Astrocyte (in vitro differentiated cells and primary cell): ENCODE results near the gene XRCC5. TPM values are rescaled to one million over a fixed set of nuclear protein-coding genes. Genes with fewer than 3 reads are reported as not detected.

ENCODE experiments used
- DNase-seq: peaks from one replicate; pipeline ENCODE4 v3.0.0-alpha.2; 2010; ENCODE audit warnings: low read depth
- FAIRE-seq: peaks from 2 replicates; lab custom pipeline; 2011; peaks lifted over from hg19 to GRCh38; lab: Jason Lieb, UNC
- H2AFZ ChIP-seq: 2 replicates; pipeline ENCODE4 v1.6.0; 2012; ENCODE audit warnings: low read depth, low read length, inconsistent platforms
- H3K27ac ChIP-seq: 2 replicates; pipeline ENCODE4 v1.5.1; 2011; ENCODE audit warnings: low read depth, low read length, inconsistent platforms
- H3K27me3 ChIP-seq: 2 replicates; pipeline ENCODE4 v1.6.0; 2011; ENCODE audit warnings: low read length, inconsistent platforms; ENCODE audit not compliant: insufficient read depth
- H3K36me3 ChIP-seq: 2 replicates; pipeline ENCODE4 v1.5.1; 2011; ENCODE audit warnings: low read length, inconsistent platforms; ENCODE audit not compliant: insufficient read depth
- H3K4me1 ChIP-seq: 2 replicates; pipeline ENCODE4 v1.5.1; 2011; ENCODE audit warnings: low read length, inconsistent platforms; ENCODE audit not compliant: insufficient read depth
- H3K4me2 ChIP-seq: 2 replicates; pipeline ENCODE4 v1.6.0; 2012; ENCODE audit warnings: low read length, inconsistent platforms
- H3K4me3 ChIP-seq: 2 replicates; pipeline ENCODE4 v1.5.1; 2011; ENCODE audit warnings: low read depth, mild to moderate bottlenecking, low read length, inconsistent platforms; ENCODE audit not compliant: insufficient read depth
- H3K79me2 ChIP-seq: 2 replicates; pipeline ENCODE4 v1.6.0; 2012; ENCODE audit warnings: mild to moderate bottlenecking, low read length, inconsistent platforms; ENCODE audit not compliant: insufficient read depth
- H3K9ac ChIP-seq: 2 replicates; pipeline ENCODE4 v1.6.0; 2012; ENCODE audit warnings: mild to moderate bottlenecking, low read length, inconsistent platforms
- H3K9me3 ChIP-seq: 2 replicates; pipeline ENCODE4 v1.5.1; 2012; ENCODE audit warnings: low read depth, mild to moderate bottlenecking, low read length, inconsistent platforms; ENCODE audit not compliant: insufficient read depth
- H4K20me1 ChIP-seq: 2 replicates; pipeline ENCODE4 v1.6.0; 2012; ENCODE audit warnings: low read length, inconsistent platforms; ENCODE audit not compliant: insufficient read depth
- H3K27ac Mint-ChIP-seq: one replicate; pipeline ENCODE4 v1.8.0; 2021; ENCODE audit warnings: mild to moderate bottlenecking, mixed read lengths; ENCODE audit not compliant: unreplicated experiment
- H3K27me3 Mint-ChIP-seq: one replicate; pipeline ENCODE4 v1.8.0; 2021; ENCODE audit warnings: low read depth, mixed read lengths; ENCODE audit not compliant: unreplicated experiment
- H3K36me3 Mint-ChIP-seq: one replicate; pipeline ENCODE4 v1.8.0; 2021; ENCODE audit warnings: low read depth, mixed read lengths; ENCODE audit not compliant: unreplicated experiment
- H3K4me1 Mint-ChIP-seq: one replicate; pipeline ENCODE4 v1.8.0; 2021; ENCODE audit warnings: low read depth, mixed read lengths; ENCODE audit not compliant: unreplicated experiment
- H3K4me3 Mint-ChIP-seq: one replicate; pipeline ENCODE4 v1.8.0; 2021; ENCODE audit warnings: mild to moderate bottlenecking, moderate library complexity, mixed read lengths; ENCODE audit not compliant: unreplicated experiment
- H3K9me3 Mint-ChIP-seq: one replicate; pipeline ENCODE4 v1.8.0; 2021; ENCODE audit warnings: mild to moderate bottlenecking, mixed read lengths; ENCODE audit not compliant: unreplicated experiment
- EZH2 ChIP-seq: IDR thresholded peaks from 2 replicates; pipeline ENCODE4 v1.6.1; 2012; ENCODE audit warnings: mild to moderate bottlenecking, low read length, inconsistent platforms; ENCODE audit not compliant: insufficient read depth
- total RNA-seq: library from RNA; stranded (reverse); gene quantifications from 2 replicates; pipeline ENCODE4 v1.2.1, GENCODE V29; 2021
- TF ChIP-seq, protein P1 (sequence below): IDR thresholded peaks from 2 replicates; pipeline ENCODE4 v1.5.1; 2011; ENCODE audit warnings: low read depth, mild to moderate bottlenecking, inconsistent platforms, low read length, moderate library complexity; ENCODE audit not compliant: insufficient read depth

The XRCC5 gene
- total RNA-seq, 1 donor from 2014 or later = 249 TPM

GRCh38 chr2:216070195-216070594 lies 39.0 kb upstream of the XRCC5 start:
- no peak overlapping the region for H2AFZ ChIP-seq
- no peak for FAIRE-seq

DNA sequence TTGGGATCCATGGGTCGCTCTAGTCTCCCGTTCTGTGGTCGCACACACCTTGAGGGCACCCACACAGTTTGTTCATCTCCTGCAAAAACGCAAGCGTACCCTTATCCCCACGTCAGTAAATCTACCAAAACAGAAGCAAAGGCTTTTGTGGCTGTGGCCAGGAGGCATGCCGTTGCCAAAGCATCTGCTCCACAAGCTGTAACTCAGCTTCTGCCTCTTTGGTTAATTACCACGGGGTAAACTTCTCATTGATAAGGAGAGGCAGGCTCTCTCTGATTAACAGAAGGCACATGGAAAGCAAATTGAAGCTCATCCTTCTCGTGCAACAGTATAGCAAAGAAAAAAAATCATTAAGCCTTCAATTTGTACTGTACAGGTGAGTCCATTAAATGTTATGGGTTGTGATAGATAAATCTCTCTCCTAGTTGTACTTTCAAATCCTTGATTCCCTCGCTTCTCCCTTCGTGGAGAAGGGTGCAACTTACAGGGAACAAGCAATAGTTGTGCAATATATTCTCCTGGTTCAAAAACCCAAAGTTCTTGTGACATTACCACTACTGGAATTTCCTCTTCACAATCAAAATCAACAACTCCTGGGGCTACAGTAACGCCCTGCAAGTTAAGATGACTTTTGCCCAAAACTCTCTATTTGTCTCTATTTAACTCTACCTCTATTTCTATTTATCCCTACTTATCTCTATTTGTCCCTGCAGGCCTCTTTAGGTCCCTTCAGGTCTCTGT lies 37.9 kb upstream of the XRCC5 start:
- no peak for FAIRE-seq
- H3K4me2 ChIP-seq = no peak overlapping the region
- peaks cover 5% of the 10 kb centered on the region for H3K4me1 Mint-ChIP-seq

More at GRCh38 chr2:216070195-216070594, 39.0 kb upstream of the XRCC5 start:
- Mint-ChIP-seq H3K27ac (no peak overlapping the region), H3K4me1 (peaks cover 9% of the 10 kb centered on the region), H3K27me3 (no peaks in the 10 kb centered on the region), H3K36me3 (peaks cover 1% of the 10 kb centered on the region), H3K9me3 (no peaks in the 10 kb centered on the region), H3K4me3 (no peak overlapping the region)
- H3K9ac ChIP-seq = no peak overlapping the region
- H3K4me2 ChIP-seq = no peak overlapping the region
- no peak overlapping the region for H3K4me3 ChIP-seq
- peaks cover 12% of the 10 kb centered on the region for H3K4me1 ChIP-seq
- TF ChIP-seq, protein P1, sequence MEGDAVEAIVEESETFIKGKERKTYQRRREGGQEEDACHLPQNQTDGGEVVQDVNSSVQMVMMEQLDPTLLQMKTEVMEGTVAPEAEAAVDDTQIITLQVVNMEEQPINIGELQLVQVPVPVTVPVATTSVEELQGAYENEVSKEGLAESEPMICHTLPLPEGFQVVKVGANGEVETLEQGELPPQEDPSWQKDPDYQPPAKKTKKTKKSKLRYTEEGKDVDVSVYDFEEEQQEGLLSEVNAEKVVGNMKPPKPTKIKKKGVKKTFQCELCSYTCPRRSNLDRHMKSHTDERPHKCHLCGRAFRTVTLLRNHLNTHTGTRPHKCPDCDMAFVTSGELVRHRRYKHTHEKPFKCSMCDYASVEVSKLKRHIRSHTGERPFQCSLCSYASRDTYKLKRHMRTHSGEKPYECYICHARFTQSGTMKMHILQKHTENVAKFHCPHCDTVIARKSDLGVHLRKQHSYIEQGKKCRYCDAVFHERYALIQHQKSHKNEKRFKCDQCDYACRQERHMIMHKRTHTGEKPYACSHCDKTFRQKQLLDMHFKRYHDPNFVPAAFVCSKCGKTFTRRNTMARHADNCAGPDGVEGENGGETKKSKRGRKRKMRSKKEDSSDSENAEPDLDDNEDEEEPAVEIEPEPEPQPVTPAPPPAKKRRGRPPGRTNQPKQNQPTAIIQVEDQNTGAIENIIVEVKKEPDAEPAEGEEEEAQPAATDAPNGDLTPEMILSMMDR = no peak
- no peak for TF ChIP-seq EZH2
- H4K20me1 ChIP-seq = no peaks in the 10 kb centered on the region
- no peaks in the 10 kb centered on the region for H3K27me3 ChIP-seq
- H3K36me3 ChIP-seq = no peaks in the 10 kb centered on the region
- H3K27ac ChIP-seq = no peak overlapping the region
- H3K79me2 ChIP-seq = no peaks in the 10 kb centered on the region
- H3K9me3 ChIP-seq = no peaks in the 10 kb centered on the region
- no peak for DNase-seq

More for the DNA sequence above, 37.9 kb upstream of the XRCC5 start:
- Histone ChIP-seq H3K4me3 (no peak overlapping the region), H3K27me3 (no peaks in the 10 kb centered on the region), H4K20me1 (no peaks in the 10 kb centered on the region), H2AFZ (no peak overlapping the region), H3K79me2 (no peaks in the 10 kb centered on the region), H3K36me3 (no peaks in the 10 kb centered on the region), H3K4me1 (peaks cover 9% of the 10 kb centered on the region), H3K9ac (no peak overlapping the region), H3K9me3 (no peaks in the 10 kb centered on the region), H3K27ac (no peak overlapping the region)
- H3K27me3 Mint-ChIP-seq = no peaks in the 10 kb centered on the region
- no peak overlapping the region for H3K4me3 Mint-ChIP-seq
- TF ChIP-seq, protein P1 = no peak
- H3K9me3 Mint-ChIP-seq = no peaks in the 10 kb centered on the region
- no peaks in the 10 kb centered on the region for H3K36me3 Mint-ChIP-seq
- H3K27ac Mint-ChIP-seq = no peak overlapping the region
- DNase-seq = no peak
